Measurements from ENCODE around the gene FAR2. TPM values are rescaled to one million over a fixed set of nuclear protein-coding genes. Genes with fewer than 3 reads are reported as not detected.

The FAR2 gene
- total RNA-seq, 4 donors from 2014 or later, result 8.4 to 16.6 (median 8.8) TPM

GRCh38 chr12:29334937-29335336 lies 185.9 kb downstream of the FAR2 start:
- DNase-seq (ENCODE audit: low spot score in 2 of 2), result no peak
- no peak overlapping the region for H3K4me3 ChIP-seq
- H3K4me1 ChIP-seq, result no peaks in the 10 kb centered on the region
- no peaks in the 10 kb centered on the region for H3K27me3 ChIP-seq
- no peak for TF ChIP-seq POLR2A (IDR thresholded peaks at IDR 0.05)
- no peak for TF ChIP-seq CTCF (IDR thresholded peaks at IDR 0.05)
- no peak for TF ChIP-seq EP300 (IDR thresholded peaks at IDR 0.05)
- WGBS, 2 donors, result 86 to 92% methylated on average over 2 of the region's 2 CpGs
- no peaks in the 10 kb centered on the region for H3K9me3 ChIP-seq
- no peak overlapping the region for H3K27ac ChIP-seq
- peaks cover 0 to 36% (median 0%) of the 10 kb centered on the region in 3 donors for H3K36me3 ChIP-seq

GRCh38 chr12:29337325-29337724 lies 188.2 kb downstream of the FAR2 start:
- WGBS, 2 donors, result 75 to 84% methylated on average over 1 of the region's 1 CpG
- no peaks in the 10 kb centered on the region for H3K27me3 ChIP-seq
- H3K4me3 ChIP-seq, result no peak overlapping the region
- peaks cover 0 to 59% (median 0%) of the 10 kb centered on the region in 3 donors for H3K36me3 ChIP-seq
- TF ChIP-seq POLR2A (IDR thresholded peaks at IDR 0.05), result no peak
- no peak for DNase-seq (ENCODE audit: low spot score in 2 of 2)
- no peaks in the 10 kb centered on the region for H3K9me3 ChIP-seq
- H3K27ac ChIP-seq, result no peak overlapping the region
- H3K4me1 ChIP-seq, result no peaks in the 10 kb centered on the region

GRCh38 chr12:29343022-29343799 lies 194.1 kb downstream of the FAR2 start:
- Histone ChIP-seq H3K27ac (no peak overlapping the region), H3K4me3 (no peak overlapping the region), H3K27me3 (no peaks in the 10 kb centered on the region), H3K9me3 (no peaks in the 10 kb centered on the region), H3K36me3 (peaks cover 0 to 80% (median 0%) of the 10 kb centered on the region in 3 donors), H3K4me1 (no peaks in the 10 kb centered on the region)
- DNase-seq (ENCODE audit: low spot score in 2 of 2), result no peak
- 67 to 70% methylated on average over 2 of the region's 2 CpGs for WGBS, 2 donors
- TF ChIP-seq CTCF (IDR thresholded peaks at IDR 0.05) (no peak), EP300 (IDR thresholded peaks at IDR 0.05) (no peak), POLR2A (IDR thresholded peaks at IDR 0.05) (no peak)

- Histone ChIP-seq H3K9me3 (no peaks in the 10 kb centered on the region), H3K4me3 (no peak overlapping the region), H3K4me1 (peaks cover 0 to 11% (median 0%) of the 10 kb centered on the region in 4 donors), H3K27ac (no peak overlapping the region), H3K27me3 (no peaks in the 10 kb centered on the region), H3K36me3 (peaks cover 0 to 50% (median 0%) of the 10 kb centered on the region in 3 donors)
- TF ChIP-seq POLR2A (IDR thresholded peaks at IDR 0.05), result no peak
- no peak for DNase-seq (ENCODE audit: low spot score in 2 of 2)
- WGBS, 2 donors, result 93 to 98% methylated on average over 3 of the region's 3 CpGs
Measured at GRCh38 chr12:29346769-29347421, 197.8 kb downstream of the FAR2 start.

- no peaks in the 10 kb centered on the region for H3K9me3 ChIP-seq
- DNase-seq (ENCODE audit: low spot score in 2 of 2), result no peak
- H3K36me3 ChIP-seq, result peaks cover 0 to 42% (median 0%) of the 10 kb centered on the region in 3 donors
- H3K4me3 ChIP-seq, result no peak overlapping the region
- TF ChIP-seq EP300 (IDR thresholded peaks at IDR 0.05), result no peak
- TF ChIP-seq CTCF (IDR thresholded peaks at IDR 0.05), result no peak
- no peak for TF ChIP-seq POLR2A (IDR thresholded peaks at IDR 0.05)
- no peaks in the 10 kb centered on the region for H3K27me3 ChIP-seq
- no peak overlapping the region for H3K27ac ChIP-seq
- H3K4me1 ChIP-seq, result peaks cover 0 to 11% (median 0%) of the 10 kb centered on the region in 4 donors
Measured at GRCh38 chr12:29350080-29350479, 201.0 kb downstream of the FAR2 start.

- H3K27ac ChIP-seq, result no peak overlapping the region
- WGBS, 2 donors, result 89 to 93% methylated on average over 1 of the region's 1 CpG
- no peak for TF ChIP-seq CTCF (IDR thresholded peaks at IDR 0.05)
- no peak for TF ChIP-seq EP300 (IDR thresholded peaks at IDR 0.05)
- TF ChIP-seq POLR2A (IDR thresholded peaks at IDR 0.05), result no peak
- H3K4me1 ChIP-seq, result peaks cover 0 to 10% (median 0%) of the 10 kb centered on the region in 4 donors
- no peak for DNase-seq (ENCODE audit: low spot score in 2 of 2)
- no peaks in the 10 kb centered on the region for H3K27me3 ChIP-seq
- H3K9me3 ChIP-seq, result no peaks in the 10 kb centered on the region
- peaks cover 0 to 53% (median 0%) of the 10 kb centered on the region in 3 donors for H3K36me3 ChIP-seq
- H3K4me3 ChIP-seq, result no peak overlapping the region
Measured at GRCh38 chr12:29354954-29355353, 205.9 kb downstream of the FAR2 start.

Measured in tibial nerve (tissue), 4 donors.